Measurements from ENCODE around the gene SUSD1.

DNA sequence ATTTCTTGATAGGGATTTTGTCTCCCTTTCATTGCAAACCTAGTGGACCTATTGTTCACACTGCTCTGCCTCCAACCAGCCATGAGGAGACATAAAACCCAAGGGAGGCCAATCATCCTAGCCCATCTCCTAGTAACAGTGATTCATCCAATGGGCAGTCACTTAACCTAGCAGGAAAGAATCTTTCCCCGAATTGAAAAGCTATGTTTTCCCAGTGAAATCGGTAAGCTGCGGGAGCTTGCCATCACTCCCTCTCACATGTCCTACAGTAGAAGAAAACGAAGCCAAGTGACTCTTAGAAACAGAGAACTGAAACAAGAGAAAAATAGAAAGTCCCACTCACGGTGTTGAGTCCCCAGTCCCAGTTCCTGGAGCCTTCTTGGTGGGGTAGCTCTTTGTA, 123.3 kb downstream of the SUSD1 start:
- TF ChIP-seq, protein P1, sequence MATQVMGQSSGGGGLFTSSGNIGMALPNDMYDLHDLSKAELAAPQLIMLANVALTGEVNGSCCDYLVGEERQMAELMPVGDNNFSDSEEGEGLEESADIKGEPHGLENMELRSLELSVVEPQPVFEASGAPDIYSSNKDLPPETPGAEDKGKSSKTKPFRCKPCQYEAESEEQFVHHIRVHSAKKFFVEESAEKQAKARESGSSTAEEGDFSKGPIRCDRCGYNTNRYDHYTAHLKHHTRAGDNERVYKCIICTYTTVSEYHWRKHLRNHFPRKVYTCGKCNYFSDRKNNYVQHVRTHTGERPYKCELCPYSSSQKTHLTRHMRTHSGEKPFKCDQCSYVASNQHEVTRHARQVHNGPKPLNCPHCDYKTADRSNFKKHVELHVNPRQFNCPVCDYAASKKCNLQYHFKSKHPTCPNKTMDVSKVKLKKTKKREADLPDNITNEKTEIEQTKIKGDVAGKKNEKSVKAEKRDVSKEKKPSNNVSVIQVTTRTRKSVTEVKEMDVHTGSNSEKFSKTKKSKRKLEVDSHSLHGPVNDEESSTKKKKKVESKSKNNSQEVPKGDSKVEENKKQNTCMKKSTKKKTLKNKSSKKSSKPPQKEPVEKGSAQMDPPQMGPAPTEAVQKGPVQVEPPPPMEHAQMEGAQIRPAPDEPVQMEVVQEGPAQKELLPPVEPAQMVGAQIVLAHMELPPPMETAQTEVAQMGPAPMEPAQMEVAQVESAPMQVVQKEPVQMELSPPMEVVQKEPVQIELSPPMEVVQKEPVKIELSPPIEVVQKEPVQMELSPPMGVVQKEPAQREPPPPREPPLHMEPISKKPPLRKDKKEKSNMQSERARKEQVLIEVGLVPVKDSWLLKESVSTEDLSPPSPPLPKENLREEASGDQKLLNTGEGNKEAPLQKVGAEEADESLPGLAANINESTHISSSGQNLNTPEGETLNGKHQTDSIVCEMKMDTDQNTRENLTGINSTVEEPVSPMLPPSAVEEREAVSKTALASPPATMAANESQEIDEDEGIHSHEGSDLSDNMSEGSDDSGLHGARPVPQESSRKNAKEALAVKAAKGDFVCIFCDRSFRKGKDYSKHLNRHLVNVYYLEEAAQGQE (IDR thresholded peaks at IDR 0.05) = no peak
- no peak for TF ChIP-seq GABPA (IDR thresholded peaks at IDR 0.05 in 1 of 2, conservative IDR thresholded peaks at IDR 0.05 in 1 of 2)
- TF ChIP-seq TAF1 (conservative IDR thresholded peaks at IDR 0.05) = no peak
- no peak for TF ChIP-seq RAD21 (IDR thresholded peaks at IDR 0.05)

All from liver (tissue), 2 donors.